Heart right ventricle (tissue), 16 donors: ENCODE results near the gene MED14. TPM values are rescaled to one million over a fixed set of nuclear protein-coding genes. Genes with fewer than 3 reads are reported as not detected.

Source experiments
- ATAC-seq, 8 donors: fragments of 200-7000 bp; cut with Tn5 transposase; one replicate each; pipeline ENCODE4 v1.9.1; 2020; ENCODE audit warnings: mild to moderate bottlenecking in 8 of 8, moderate library complexity in 8 of 8, moderate number of reproducible peaks in 1 of 8
- DNase-seq, 2 donors: peaks; one replicate each; pipeline ENCODE4 v3.0.0-alpha.2; 2020
- H3K27ac ChIP-seq, 10 donors: fragments of 200-600 bp; sonication (generic) in 2 of 10; one replicate each; pipeline versions ENCODE4 v1.5.0 to v1.8.0; 2020 to 2022; ENCODE audit warnings: mild to moderate bottlenecking in 3 of 10
- H3K27me3 ChIP-seq, 7 donors: fragments of 200-600 bp; one replicate each; pipeline ENCODE4 v1.8.0; 2021 to 2022; ENCODE audit warnings: mild to moderate bottlenecking in 2 of 7
- H3K36me3 ChIP-seq, 9 donors: fragments of 200-600 bp; sonication (generic) in 1 of 9; one replicate each; pipeline versions ENCODE4 v1.5.0 to v1.8.0; 2020 to 2022; ENCODE audit warnings: mild to moderate bottlenecking in 2 of 9
- H3K4me1 ChIP-seq, 9 donors: fragments of 200-600 bp; sonication (generic) in 1 of 9; one replicate each; pipeline versions ENCODE4 v1.5.0 to v1.8.0; 2020 to 2022; ENCODE audit warnings: mild to moderate bottlenecking in 4 of 9
- H3K4me3 ChIP-seq, 10 donors: fragments of 200-600 bp; sonication (generic) in 2 of 10; one replicate each; pipeline versions ENCODE4 v1.5.0 to v1.8.0; 2020 to 2022; ENCODE audit warnings: mild to moderate bottlenecking in 7 of 10, moderate library complexity in 2 of 10
- H3K9me3 ChIP-seq, 11 donors: fragments of 200-600 bp in 10 of 11; sonication (generic) in 2 of 11; one replicate each; pipeline versions ENCODE4 v1.5.0 to v1.8.0; 2013 to 2022; ENCODE audit warnings: mild to moderate bottlenecking in 2 of 11, control low read depth in 1 of 11, moderate library complexity in 1 of 11
- WGBS, 2 donors: extraction: QIAGEN DNeasy Blood & Tissue Kit; methylation state at CpG; one replicate each; pipeline ENCODE4 v1.1.7; 2013; ENCODE audit warnings: inconsistent platforms in 1 of 2; 5-methylcytosine and 5-hydroxymethylcytosine counted together
- intact Hi-C, 10 donors: fragments of 100-400 bp; cut with DNase I; formaldehyde crosslinking; loops; one replicate each; pipeline versions ENCODE4 v1.11.1 to v1.14.2; 2022
- polyA plus RNA-seq, 2 donors: library from polyadenylated mRNA; stranded (reverse); fragments of 200-250 nt; gene quantifications; one replicate each; pipeline ENCODE4 v1.2.3, GENCODE V29; 2013
- total RNA-seq, 10 donors: library from RNA; stranded (reverse); fragmentation: NEBNext Ultra II Directional in 3 of 10; extraction: Animal tissue kit (Norgen Biotek cat#: 25700) in 3 of 10; gene quantifications; one replicate each; pipeline versions ENCODE4 v1.2.1 to v1.2.4, GENCODE V29; 2021 to 2023
- TF ChIP-seq, protein P1 (sequence below), 9 donors: fragments of 200-600 bp; sonication (generic) in 2 of 9; IDR thresholded peaks; one replicate each; pipeline versions ENCODE4 v1.5.0 to v1.8.0; 2021 to 2022; ENCODE audit warnings: antibody characterized with exemption in 9 of 9, mild to moderate bottlenecking in 5 of 9, moderate library complexity in 1 of 9
- donor health status: Arrhythmogenic right ventricular cardiomyopathy.
- donor health status: ischemic (EF 13 %, LVEDD 7.1; RV severe dilation, severe dysfunction).
- donor health status: healthy with polysubstance abuse.
- donor health status: DM: no; HTN: yes; CAD: no.
- donor health status: DM: no; HTN: no; CAD: no.
- donor health status: ischemic (EF 25% LVEDD 6.9; RV normal size, moderate dysfunction).
- donor health status: ischemic (EF 25% LVEDD 5.7; RV mildly dilated, moderate dysfunction).
- donor health status: healthy.
- donor health status: DM: yes; HTN: yes; CAD: no.
- donor health status: Ischemic cardiomyopathy.
- donor health status: ischemic (EF 35%, LVEDD 5.7; RV mildly dilated, moderate dysfunction).
- donor health status: nonischemic (EF 11% LVEDD 7.7; RV severe dilation, severe dysfunction).
- donor health status: DM: yes; HTN: yes; CAD: no.
- donor health status: PGD.
- donor health status: ischemic (EF 29% LVEDD 5.4; RV normal size, mild dysfunction).
- donor health status: nonischemic (EF 23%, LVEDD 6.1; RV moderate dilation, normal function).

MED14 gene
- total and polyA plus RNA-seq, 12 donors = 7.1 to 44.9 (median 33.1) TPM

DNA sequence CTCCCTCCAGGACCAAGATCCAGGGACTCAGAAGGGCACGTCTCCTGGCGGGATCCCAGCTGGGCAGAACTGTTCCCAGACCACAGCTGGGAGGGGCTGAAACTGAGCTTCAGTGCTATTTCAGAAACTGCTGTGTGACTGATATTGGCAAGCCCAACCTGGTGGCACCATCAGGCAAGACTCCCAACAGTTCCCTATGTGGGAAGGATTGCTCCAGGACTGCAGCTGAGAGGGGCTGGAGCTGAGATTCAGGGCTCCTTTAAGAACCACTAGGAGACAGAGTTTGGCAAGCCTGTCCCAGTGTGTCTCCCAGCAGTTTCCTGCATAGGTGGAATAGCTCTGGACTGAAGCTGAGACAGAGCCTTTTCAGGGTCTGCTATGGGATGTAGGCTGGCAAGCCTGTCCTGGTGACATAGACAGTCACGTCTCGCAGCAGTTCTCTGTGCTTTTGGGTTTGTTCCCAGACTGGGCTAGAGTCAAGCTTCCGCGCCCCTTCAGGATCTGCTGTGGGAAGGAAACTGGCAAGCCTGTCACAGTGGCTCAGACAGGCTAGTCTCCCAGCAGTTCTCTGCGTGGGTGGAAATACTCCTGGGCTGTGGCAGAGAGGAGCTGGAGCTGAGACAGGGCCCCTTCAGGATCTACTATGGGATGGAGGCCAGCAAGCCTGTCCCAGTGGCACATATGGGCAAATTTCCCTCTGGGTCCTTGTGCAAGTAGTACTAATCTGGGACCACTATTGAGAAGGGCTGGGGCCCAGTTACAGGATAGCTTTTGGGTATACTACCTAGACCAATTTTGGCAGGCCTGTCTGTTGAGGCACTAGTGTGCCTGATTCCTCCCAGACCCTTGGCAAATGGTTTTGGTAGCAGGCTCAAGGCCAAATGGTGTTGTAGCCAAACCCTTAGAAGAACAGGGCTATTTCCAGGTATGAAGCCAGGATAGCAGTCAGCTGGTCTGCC, 20.2 kb upstream of the MED14 start:
- ATAC-seq = peak; percentile 82 to 93 (median 88)
- TF ChIP-seq, protein P1, sequence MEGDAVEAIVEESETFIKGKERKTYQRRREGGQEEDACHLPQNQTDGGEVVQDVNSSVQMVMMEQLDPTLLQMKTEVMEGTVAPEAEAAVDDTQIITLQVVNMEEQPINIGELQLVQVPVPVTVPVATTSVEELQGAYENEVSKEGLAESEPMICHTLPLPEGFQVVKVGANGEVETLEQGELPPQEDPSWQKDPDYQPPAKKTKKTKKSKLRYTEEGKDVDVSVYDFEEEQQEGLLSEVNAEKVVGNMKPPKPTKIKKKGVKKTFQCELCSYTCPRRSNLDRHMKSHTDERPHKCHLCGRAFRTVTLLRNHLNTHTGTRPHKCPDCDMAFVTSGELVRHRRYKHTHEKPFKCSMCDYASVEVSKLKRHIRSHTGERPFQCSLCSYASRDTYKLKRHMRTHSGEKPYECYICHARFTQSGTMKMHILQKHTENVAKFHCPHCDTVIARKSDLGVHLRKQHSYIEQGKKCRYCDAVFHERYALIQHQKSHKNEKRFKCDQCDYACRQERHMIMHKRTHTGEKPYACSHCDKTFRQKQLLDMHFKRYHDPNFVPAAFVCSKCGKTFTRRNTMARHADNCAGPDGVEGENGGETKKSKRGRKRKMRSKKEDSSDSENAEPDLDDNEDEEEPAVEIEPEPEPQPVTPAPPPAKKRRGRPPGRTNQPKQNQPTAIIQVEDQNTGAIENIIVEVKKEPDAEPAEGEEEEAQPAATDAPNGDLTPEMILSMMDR (IDR thresholded peaks at IDR 0.05) = no peak
- intact Hi-C loops = loop anchor here in 1 of 10 donors (2.0 kb wide), 1 partner anchor 19 kb away; no protein-coding TSS in a partner anchor
- 10 to 22% methylated on average over 6 to 7 of the region's 7 CpGs for WGBS, 2 donors
- H3K27ac ChIP-seq = peak overlapping the region; percentile 8 to 78 (median 73)
- no peak overlapping the region for H3K4me3 ChIP-seq
- H3K27me3 ChIP-seq = peaks cover 0 to 95% (median 0%) of the 10 kb centered on the region in 7 donors
- peak; percentile 40 to 55 for DNase-seq
- H3K4me1 ChIP-seq = peaks cover 0 to 16% (median 8%) of the 10 kb centered on the region in 9 donors
- peaks cover 0 to 13% (median 0%) of the 10 kb centered on the region in 11 donors for H3K9me3 ChIP-seq
- H3K36me3 ChIP-seq = no peaks in the 10 kb centered on the region

DNA sequence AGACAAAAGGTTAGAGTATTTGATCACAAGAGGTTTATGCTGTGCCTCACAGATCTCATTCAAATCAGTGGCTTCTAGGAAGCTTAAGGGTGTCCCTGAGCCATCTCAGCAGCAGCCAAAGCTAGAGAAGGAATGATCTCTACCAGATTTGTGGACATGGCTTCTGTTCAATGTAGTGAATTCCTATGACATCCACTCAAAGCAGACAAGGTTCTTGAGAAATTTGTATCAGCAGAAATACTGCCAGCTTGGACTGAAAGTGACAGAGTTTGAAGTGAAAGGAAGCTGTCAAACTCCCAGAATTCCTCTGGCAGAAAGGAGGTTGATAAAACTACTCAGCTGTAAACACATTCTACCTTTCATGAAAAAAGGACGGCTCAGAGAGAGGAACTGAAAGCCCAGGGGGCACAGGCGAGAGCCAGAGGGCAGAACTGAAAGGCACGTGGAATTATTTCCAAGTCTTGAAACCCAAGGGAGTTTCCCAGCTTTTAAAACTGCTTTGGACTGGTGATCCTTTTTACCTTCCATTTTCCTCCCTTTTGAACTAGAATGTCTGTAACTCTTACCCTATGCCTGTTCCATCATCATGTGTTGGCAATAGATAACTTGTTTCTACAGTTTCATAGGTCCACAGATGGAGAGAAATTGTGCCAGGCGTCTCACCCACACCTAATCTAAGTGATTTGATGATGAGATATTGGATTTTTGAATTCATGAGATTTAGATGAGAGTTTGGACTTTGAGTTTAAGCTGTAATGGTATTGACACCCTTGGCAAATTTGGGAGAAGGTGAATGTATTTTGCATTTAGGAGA, 14.5 kb upstream of the MED14 start:
- TF ChIP-seq, protein P1 (IDR thresholded peaks at IDR 0.05) = no peak
- H3K27me3 ChIP-seq = peaks cover 0 to 92% (median 0%) of the 10 kb centered on the region in 7 donors
- intact Hi-C loops = no loop called here
- H3K27ac ChIP-seq = peak overlapping the region in 7 of 10 donors; percentile 3 to 69 (median 34)
- DNase-seq (no peak), ATAC-seq (peak in 1 of 8 donors; percentile 42)
- H3K9me3 ChIP-seq = peaks cover 0 to 13% (median 0%) of the 10 kb centered on the region in 11 donors
- H3K4me1 ChIP-seq = peaks cover 0 to 16% (median 6%) of the 10 kb centered on the region in 9 donors
- no peak overlapping the region for H3K4me3 ChIP-seq
- 39% methylated on average over 4 of the region's 4 CpGs for WGBS, 2 donors
- H3K36me3 ChIP-seq = no peaks in the 10 kb centered on the region

DNA sequence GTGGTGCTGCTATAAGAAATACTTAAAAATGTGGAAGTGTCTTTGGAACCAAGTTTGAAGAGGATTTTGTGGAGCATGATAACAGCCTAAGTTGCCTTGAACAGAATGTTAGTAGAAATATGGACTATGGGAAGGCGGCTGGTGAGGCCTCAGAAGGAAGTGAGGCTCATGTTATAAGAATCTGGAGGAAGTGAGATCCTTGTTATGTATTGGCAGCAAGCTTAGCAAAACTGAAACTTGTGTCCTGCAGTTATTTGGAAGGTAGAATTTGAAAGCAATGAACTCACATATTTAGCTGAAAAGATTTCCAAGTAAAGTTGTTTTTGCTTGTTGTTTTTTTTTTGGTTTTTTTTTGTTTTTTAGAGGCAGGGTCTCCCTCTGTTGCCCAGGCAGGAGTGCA, 13.6 kb upstream of the MED14 start:
- Histone ChIP-seq H3K36me3 (no peaks in the 10 kb centered on the region), H3K27me3 (peaks cover 0 to 92% (median 0%) of the 10 kb centered on the region in 7 donors), H3K4me3 (no peak overlapping the region), H3K9me3 (peaks cover 0 to 13% (median 0%) of the 10 kb centered on the region in 11 donors), H3K27ac (peak overlapping the region in 2 of 10 donors; percentile 44 to 65), H3K4me1 (peaks cover 0 to 16% (median 4%) of the 10 kb centered on the region in 9 donors)
- ATAC-seq (no peak), DNase-seq (no peak)
- TF ChIP-seq, protein P1 (IDR thresholded peaks at IDR 0.05) = no peak
- 55 to 61% methylated on average over 1 of the region's 1 CpG for WGBS, 2 donors
- intact Hi-C loops = no loop called here

DNA sequence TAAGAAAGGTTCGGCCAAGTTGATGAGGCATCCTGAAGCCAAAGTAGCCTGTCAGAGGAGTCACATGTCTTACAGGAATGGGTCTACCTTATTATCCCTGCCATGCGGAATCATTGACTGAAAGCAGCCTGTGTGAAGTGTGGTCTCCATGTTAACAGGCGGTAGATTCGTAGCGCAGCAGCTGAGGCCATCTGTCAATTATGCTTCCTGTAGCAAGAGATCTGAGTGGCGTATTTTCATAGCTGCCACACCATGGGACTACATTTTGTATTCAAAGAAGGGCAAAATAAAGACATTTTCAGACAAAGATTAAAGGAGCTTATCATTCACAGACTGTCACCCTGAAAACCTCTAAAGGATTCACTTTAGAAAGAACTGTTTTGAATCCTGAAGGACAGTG, 11.2 kb upstream of the MED14 start:
- no peak overlapping the region for H3K4me3 ChIP-seq
- H3K4me1 ChIP-seq = peaks cover 0 to 16% (median 4%) of the 10 kb centered on the region in 9 donors
- intact Hi-C loops = no loop called here
- DNase-seq (no peak), ATAC-seq (no peak)
- 82 to 89% methylated on average over 6 of the region's 6 CpGs for WGBS, 2 donors
- H3K27me3 ChIP-seq = peaks cover 0 to 91% (median 0%) of the 10 kb centered on the region in 7 donors
- peaks cover 0 to under 1% (median 0%) of the 10 kb centered on the region in 11 donors for H3K9me3 ChIP-seq
- H3K27ac ChIP-seq = no peak overlapping the region
- TF ChIP-seq, protein P1 (IDR thresholded peaks at IDR 0.05) = no peak
- no peaks in the 10 kb centered on the region for H3K36me3 ChIP-seq
